ENCODE data around the gene ZNF438.

Gene ZNF438

DNA sequence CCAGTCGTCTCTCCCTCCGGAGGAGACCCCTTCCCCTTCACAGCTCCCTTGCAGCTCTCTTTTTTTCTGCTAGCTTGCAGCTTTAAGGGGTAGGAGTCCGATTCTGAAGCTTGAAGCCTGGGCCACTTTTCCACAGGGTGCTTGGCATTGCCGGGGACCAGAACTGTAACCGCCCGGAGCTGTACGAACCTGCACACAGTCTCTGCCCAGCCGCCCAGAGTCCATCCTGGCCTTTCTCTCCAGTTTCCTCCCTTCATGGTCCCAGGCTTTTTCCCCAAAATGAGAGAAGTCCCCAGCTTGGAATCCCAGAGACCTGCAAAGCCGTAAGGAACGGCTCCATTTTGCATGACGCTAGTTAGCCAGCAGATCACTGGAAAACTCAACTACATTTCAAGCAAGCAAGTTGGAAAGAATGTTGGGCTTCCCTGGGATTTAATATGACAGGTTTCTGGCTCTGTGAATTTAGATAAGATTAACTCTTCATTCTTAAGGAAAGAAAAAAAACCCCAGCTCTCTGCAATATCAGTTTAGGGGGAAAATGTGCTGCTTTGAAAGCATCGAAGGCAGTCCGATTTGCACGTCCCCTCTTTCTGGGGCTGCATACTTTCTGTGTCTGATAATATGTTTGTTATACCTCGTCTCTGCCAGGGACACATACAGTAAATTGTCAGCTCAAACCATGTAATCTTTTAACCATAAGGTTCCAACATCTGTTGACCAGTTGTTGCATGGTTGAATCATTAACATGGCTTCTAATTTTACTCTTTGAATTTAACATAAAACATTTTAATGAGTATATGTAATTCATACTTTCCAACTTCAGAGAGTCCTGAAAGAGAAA lies 212.1 kb downstream of the ZNF438 start:
- ATAC-seq (ENCODE audit: insufficient read depth, low read depth) (no peak), DNase-seq (no peak)
- H3K4me2 ChIP-seq (ENCODE audit: insufficient read depth, low read length) = no peak overlapping the region
- H3K27ac ChIP-seq (ENCODE audit: low read length) = no peak overlapping the region
- no peaks in the 10 kb centered on the region for H3K9me3 ChIP-seq (ENCODE audit: insufficient read depth, low read length, severe bottlenecking)
- H3K27me3 ChIP-seq (ENCODE audit: insufficient read depth, low read length, poor library complexity) = no peaks in the 10 kb centered on the region
- H3K79me2 ChIP-seq (ENCODE audit: insufficient read depth, low read length) = no peaks in the 10 kb centered on the region
- TF ChIP-seq CTCF (IDR thresholded peaks at IDR 0.05; ENCODE audit: borderline replicate concordance, extremely low read depth, low read length, poor library complexity, severe bottlenecking) (no peak), EZH2 (IDR thresholded peaks at IDR 0.05; ENCODE audit: borderline replicate concordance, low read depth, low read length, severe bottlenecking) (no peak)
- no peak overlapping the region for H2AFZ ChIP-seq (ENCODE audit: low read depth, low read length)
- no peaks in the 10 kb centered on the region for H3K4me1 ChIP-seq (ENCODE audit: insufficient read depth, low read length)
- H3K36me3 ChIP-seq (ENCODE audit: insufficient read depth, low read length) = no peaks in the 10 kb centered on the region
- H3K9ac ChIP-seq (ENCODE audit: low read depth, low read length) = no peak overlapping the region
- H3K4me3 ChIP-seq (ENCODE audit: low read depth in 1 of 2, low read length in 2 of 2) = no peak overlapping the region
- H4K20me1 ChIP-seq (ENCODE audit: insufficient read depth, low read length) = no peaks in the 10 kb centered on the region

DNA sequence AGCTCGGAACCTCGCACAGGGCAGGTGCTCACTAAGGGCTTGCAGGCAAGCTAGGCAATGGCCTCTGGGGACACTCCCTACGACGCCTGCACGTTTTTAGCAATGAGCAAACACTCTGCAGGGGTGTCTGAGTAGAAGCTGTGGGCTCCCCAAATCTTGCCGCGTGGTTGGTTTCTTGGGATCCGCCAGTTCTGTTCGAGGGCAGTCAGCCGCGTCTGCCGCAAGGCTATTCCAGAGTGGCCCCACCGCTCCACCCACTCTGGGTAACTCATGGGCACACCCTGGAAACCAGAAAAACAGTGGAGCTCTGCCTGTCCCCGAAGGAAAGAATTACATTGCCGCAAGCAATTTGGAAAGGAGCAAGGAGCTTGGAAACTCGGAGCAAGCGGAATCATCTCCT lies 212.8 kb downstream of the ZNF438 start:
- no peak overlapping the region for H3K4me3 ChIP-seq (ENCODE audit: low read depth in 1 of 2, low read length in 2 of 2)
- H3K36me3 ChIP-seq (ENCODE audit: insufficient read depth, low read length) = no peaks in the 10 kb centered on the region
- H3K27me3 ChIP-seq (ENCODE audit: insufficient read depth, low read length, poor library complexity) = no peaks in the 10 kb centered on the region
- no peak overlapping the region for H3K4me2 ChIP-seq (ENCODE audit: insufficient read depth, low read length)
- no peaks in the 10 kb centered on the region for H3K79me2 ChIP-seq (ENCODE audit: insufficient read depth, low read length)
- TF ChIP-seq CTCF (IDR thresholded peaks at IDR 0.05; ENCODE audit: borderline replicate concordance, extremely low read depth, low read length, poor library complexity, severe bottlenecking) (no peak), EZH2 (IDR thresholded peaks at IDR 0.05; ENCODE audit: borderline replicate concordance, low read depth, low read length, severe bottlenecking) (no peak)
- H4K20me1 ChIP-seq (ENCODE audit: insufficient read depth, low read length) = no peaks in the 10 kb centered on the region
- no peak for ATAC-seq (ENCODE audit: insufficient read depth, low read depth)
- no peaks in the 10 kb centered on the region for H3K9me3 ChIP-seq (ENCODE audit: insufficient read depth, low read length, severe bottlenecking)
- H3K9ac ChIP-seq (ENCODE audit: low read depth, low read length) = no peak overlapping the region
- no peaks in the 10 kb centered on the region for H3K4me1 ChIP-seq (ENCODE audit: insufficient read depth, low read length)
- no peak overlapping the region for H3K27ac ChIP-seq (ENCODE audit: low read length)
- no peak for DNase-seq
- H2AFZ ChIP-seq (ENCODE audit: low read depth, low read length) = no peak overlapping the region

DNA sequence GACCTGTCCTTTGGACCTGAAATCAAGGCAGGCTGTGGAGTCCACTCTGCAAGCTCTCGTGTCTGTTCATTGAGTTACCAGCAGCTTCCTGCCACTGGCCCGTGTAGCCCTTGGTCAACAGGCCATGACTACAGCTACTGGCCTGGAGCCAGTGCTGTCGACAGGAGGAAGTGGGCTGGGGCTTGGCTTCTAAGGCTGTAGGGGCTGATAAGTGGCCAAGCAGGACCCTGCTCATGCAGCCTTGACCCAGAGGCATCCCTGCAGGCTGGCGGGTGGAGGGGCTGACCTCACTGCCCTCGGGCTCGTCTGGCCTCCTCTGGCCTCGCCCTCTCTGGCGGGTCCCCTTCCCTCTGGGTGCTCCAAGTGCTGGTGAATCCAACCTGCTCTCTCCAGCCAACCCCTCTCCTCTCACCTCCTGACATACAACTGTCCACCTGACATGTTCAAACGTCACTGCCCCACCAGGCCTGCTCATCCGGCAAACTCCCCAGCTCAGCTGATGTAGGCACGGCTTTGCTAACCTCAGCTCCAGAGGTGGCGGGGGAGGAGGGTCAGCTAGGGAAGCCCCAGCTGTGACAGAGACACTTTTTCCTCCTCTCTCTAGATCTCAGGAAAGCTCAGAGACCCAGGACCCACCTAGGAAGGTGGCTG lies 213.5 kb downstream of the ZNF438 start:
- H2AFZ ChIP-seq (ENCODE audit: low read depth, low read length) = no peak overlapping the region
- no peaks in the 10 kb centered on the region for H4K20me1 ChIP-seq (ENCODE audit: insufficient read depth, low read length)
- H3K36me3 ChIP-seq (ENCODE audit: insufficient read depth, low read length) = no peaks in the 10 kb centered on the region
- H3K27ac ChIP-seq (ENCODE audit: low read length) = no peak overlapping the region
- no peak overlapping the region for H3K9ac ChIP-seq (ENCODE audit: low read depth, low read length)
- H3K4me2 ChIP-seq (ENCODE audit: insufficient read depth, low read length) = no peak overlapping the region
- DNase-seq (no peak), ATAC-seq (ENCODE audit: insufficient read depth, low read depth) (no peak)
- H3K9me3 ChIP-seq (ENCODE audit: insufficient read depth, low read length, severe bottlenecking) = no peaks in the 10 kb centered on the region
- no peaks in the 10 kb centered on the region for H3K27me3 ChIP-seq (ENCODE audit: insufficient read depth, low read length, poor library complexity)
- H3K4me1 ChIP-seq (ENCODE audit: insufficient read depth, low read length) = no peaks in the 10 kb centered on the region
- H3K79me2 ChIP-seq (ENCODE audit: insufficient read depth, low read length) = no peaks in the 10 kb centered on the region
- TF ChIP-seq EZH2 (IDR thresholded peaks at IDR 0.05; ENCODE audit: borderline replicate concordance, low read depth, low read length, severe bottlenecking) (no peak), CTCF (IDR thresholded peaks at IDR 0.05; ENCODE audit: borderline replicate concordance, extremely low read depth, low read length, poor library complexity, severe bottlenecking) (no peak)
- no peak overlapping the region for H3K4me3 ChIP-seq (ENCODE audit: low read depth in 1 of 2, low read length in 2 of 2)
